CD4-positive, alpha-beta T cell treated with Interleukin-6 for 4 hours (primary cell): ENCODE data around the gene CA9.

Experiments used
- DNase-seq: peaks from one replicate; pipeline ENCODE4 v3.0.0-alpha.2; 2020; ENCODE audit warnings: mixed read lengths

The CA9 gene

GRCh38 chr9:35718721-35719511, 45.2 kb downstream of the CA9 start:
- DNase-seq: no peak

- no peak for DNase-seq
These were observed 45.8 kb downstream of the CA9 start for GRCh38 chr9:35719546-35719945.

GRCh38 chr9:35723426-35723825, 49.7 kb downstream of the CA9 start:
- DNase-seq: no peak

GRCh38 chr9:35723908-35724307, 50.2 kb downstream of the CA9 start:
- DNase-seq: no peak

- no peak for DNase-seq
These were observed 51.6 kb downstream of the CA9 start for GRCh38 chr9:35725362-35725761.

GRCh38 chr9:35726931-35727330, 53.2 kb downstream of the CA9 start:
- peak; percentile 52 for DNase-seq

- no peak for DNase-seq
These were observed 53.9 kb downstream of the CA9 start for GRCh38 chr9:35727676-35728040.

GRCh38 chr9:35728041-35728971, 54.6 kb downstream of the CA9 start:
- peak; percentile 51 for DNase-seq

- no peak for DNase-seq
These were observed 55.4 kb downstream of the CA9 start for GRCh38 chr9:35729101-35729500.

- peak; percentile 32 for DNase-seq
These were observed 56.2 kb downstream of the CA9 start for GRCh38 chr9:35729700-35730485.

- no peak for DNase-seq
These were observed 56.7 kb downstream of the CA9 start for GRCh38 chr9:35730486-35730854.
